DND-41 (cell line): ENCODE results near the gene INPP5B.

Experiments
- ATAC-seq: fragments of 200-7000 bp; cut with Tn5 transposase; 3 replicates; pipeline ENCODE4 v1.9.1; 2021; ENCODE audit warnings: low read depth; ENCODE audit not compliant: insufficient read depth
- DNase-seq: peaks from one replicate; pipeline ENCODE4 v3.0.0-alpha.2; 2020
- H2AFZ ChIP-seq: 2 replicates; pipeline ENCODE4 v1.6.0; 2012; ENCODE audit warnings: low read depth, low read length
- H3K27ac ChIP-seq: 2 replicates; pipeline ENCODE4 v1.5.1; 2012; ENCODE audit warnings: low read length, inconsistent platforms
- H3K27me3 ChIP-seq: fragments of 200-600 bp; sonication (generic); 2 replicates; pipeline ENCODE4 v1.6.0; 2012; ENCODE audit warnings: low read length, mild to moderate bottlenecking, inconsistent platforms; ENCODE audit not compliant: insufficient read depth, poor library complexity
- H3K36me3 ChIP-seq: 2 replicates; pipeline ENCODE4 v1.5.1; 2012; ENCODE audit warnings: low read length, inconsistent platforms; ENCODE audit not compliant: insufficient read depth
- H3K4me1 ChIP-seq: 2 replicates; pipeline ENCODE4 v1.5.1; 2012; ENCODE audit warnings: mild to moderate bottlenecking, low read length; ENCODE audit not compliant: insufficient read depth
- H3K4me2 ChIP-seq: 2 replicates; pipeline ENCODE4 v1.6.0; 2012; ENCODE audit warnings: mild to moderate bottlenecking, moderate library complexity, low read length, inconsistent platforms; ENCODE audit not compliant: insufficient read depth
- H3K4me3 ChIP-seq, 2 experiments: fragments of 200-600 bp in 1 of 2; shearing (Covaris generic) in 1 of 2; 2 replicates each; pipeline ENCODE4 v1.5.1; 2012 to 2016; ENCODE audit warnings: inconsistent platforms in 2 of 2, low read length in 2 of 2, mild to moderate bottlenecking in 2 of 2, low read depth in 1 of 2, moderate library complexity in 1 of 2
- H3K79me2 ChIP-seq: 2 replicates; pipeline ENCODE4 v1.6.0; 2012; ENCODE audit warnings: low read length, inconsistent platforms; ENCODE audit not compliant: insufficient read depth
- H3K9ac ChIP-seq: 2 replicates; pipeline ENCODE4 v1.6.0; 2012; ENCODE audit warnings: low read depth, mild to moderate bottlenecking, inconsistent platforms, low read length, moderate library complexity
- H3K9me3 ChIP-seq: 2 replicates; pipeline ENCODE4 v1.5.1; 2012; ENCODE audit warnings: low read length, moderate library complexity, mild to moderate bottlenecking, inconsistent platforms; ENCODE audit not compliant: insufficient read depth, severe bottlenecking
- H4K20me1 ChIP-seq: 2 replicates; pipeline ENCODE4 v1.6.0; 2012; ENCODE audit warnings: low read length; ENCODE audit not compliant: insufficient read depth
- CTCF ChIP-seq: IDR thresholded peaks from 2 replicates; pipeline ENCODE4 v1.5.1; 2012; ENCODE audit warnings: borderline replicate concordance, low read length, moderate library complexity, mild to moderate bottlenecking; ENCODE audit not compliant: poor library complexity, severe bottlenecking; ENCODE audit errors: extremely low read depth
- EZH2 ChIP-seq: IDR thresholded peaks from 3 replicates; pipeline ENCODE4 v1.6.1; 2012; ENCODE audit warnings: borderline replicate concordance, low read depth, mild to moderate bottlenecking, moderate library complexity, low read length, inconsistent platforms; ENCODE audit not compliant: severe bottlenecking

Gene INPP5B

GRCh38 chr1:37862330-37862729, 84.5 kb downstream of the INPP5B start:
- peaks cover 21% of the 10 kb centered on the region for H3K79me2 ChIP-seq
- peaks cover 20% of the 10 kb centered on the region for H3K36me3 ChIP-seq
- H3K4me2 ChIP-seq: no peak overlapping the region
- H3K27ac ChIP-seq: no peak overlapping the region
- H3K9me3 ChIP-seq: no peaks in the 10 kb centered on the region
- ATAC-seq (no peak), DNase-seq (no peak)
- peaks cover 31% of the 10 kb centered on the region for H3K4me1 ChIP-seq
- H2AFZ ChIP-seq: no peak overlapping the region
- no peak overlapping the region for H3K4me3 ChIP-seq
- no peak for TF ChIP-seq EZH2
- no peak for TF ChIP-seq CTCF
- no peaks in the 10 kb centered on the region for H3K27me3 ChIP-seq
- H4K20me1 ChIP-seq: peaks cover 7% of the 10 kb centered on the region; the same call in 1 of the 2 replicates
- H3K9ac ChIP-seq: no peak overlapping the region

GRCh38 chr1:37861151-37861550, 85.7 kb downstream of the INPP5B start:
- Histone ChIP-seq H3K36me3 (peaks cover 22% of the 10 kb centered on the region), H3K79me2 (peaks cover 27% of the 10 kb centered on the region), H3K27ac (no peak overlapping the region), H3K9me3 (no peaks in the 10 kb centered on the region), H3K4me3 (no peak overlapping the region), H2AFZ (no peak overlapping the region), H3K4me1 (peaks cover 38% of the 10 kb centered on the region), H3K4me2 (no peak overlapping the region), H4K20me1 (peaks cover 7% of the 10 kb centered on the region; the same call in 1 of the 2 replicates), H3K27me3 (no peaks in the 10 kb centered on the region), H3K9ac (peak overlapping the region; percentile 81; the same call in 1 of the 2 replicates)
- ATAC-seq (no peak), DNase-seq (no peak)
- TF ChIP-seq EZH2: no peak
- TF ChIP-seq CTCF: no peak

GRCh38 chr1:37860346-37860666, 86.5 kb downstream of the INPP5B start:
- no peaks in the 10 kb centered on the region for H3K27me3 ChIP-seq
- ATAC-seq (no peak), DNase-seq (no peak)
- peaks cover 7% of the 10 kb centered on the region; the same call in 1 of the 2 replicates for H4K20me1 ChIP-seq
- H3K4me3 ChIP-seq: peak overlapping the region; percentile 70 to 87; a peak in 3 of 4 replicates
- no peaks in the 10 kb centered on the region for H3K9me3 ChIP-seq
- H3K27ac ChIP-seq: peak overlapping the region; percentile 72
- H3K9ac ChIP-seq: peak overlapping the region; percentile 81
- peaks cover 38% of the 10 kb centered on the region for H3K4me1 ChIP-seq
- peak overlapping the region; percentile 98 for H3K4me2 ChIP-seq
- H2AFZ ChIP-seq: peak overlapping the region; percentile 77
- peaks cover 28% of the 10 kb centered on the region for H3K79me2 ChIP-seq
- peaks cover 18% of the 10 kb centered on the region for H3K36me3 ChIP-seq
- TF ChIP-seq CTCF (peak; percentile 1), EZH2 (no peak)
